MM.1S (cell line): Measurements from ENCODE around the gene ENOX1.

Source experiments
- DNase-seq: peaks from one replicate; pipeline ENCODE4 v3.0.0-alpha.2; 2015
- H2AFZ ChIP-seq: fragments of 300-600 bp; sonication (generic); 2 replicates; pipeline ENCODE4 v1.6.0; 2016; ENCODE audit warnings: antibody characterized with exemption, low read length
- H3F3A ChIP-seq: fragments of 300-600 bp; sonication (generic); 2 replicates; pipeline ENCODE4 v1.6.1; 2016; ENCODE audit warnings: mild to moderate bottlenecking, antibody characterized with exemption, low read length, moderate library complexity, mixed read lengths; ENCODE audit not compliant: insufficient read depth
- H3K27ac ChIP-seq: fragments of 300-600 bp; sonication (generic); 2 replicates; pipeline ENCODE4 v1.5.1; 2016; ENCODE audit warnings: mild to moderate bottlenecking, low read length
- H3K27me3 ChIP-seq: fragments of 300-600 bp; sonication (generic); replicated peaks from 2 replicates; pipeline ENCODE4 v1.6.0; 2016; ENCODE audit warnings: low read length; ENCODE audit not compliant: insufficient read depth
- H3K36me3 ChIP-seq: fragments of 300-600 bp; sonication (generic); replicated peaks from 2 replicates; pipeline ENCODE4 v1.6.1; 2016; ENCODE audit warnings: mild to moderate bottlenecking, low read length, mixed read lengths; ENCODE audit not compliant: insufficient read depth
- H3K4me1 ChIP-seq: fragments of 300-600 bp; sonication (generic); 2 replicates; pipeline ENCODE4 v1.6.1; 2016; ENCODE audit warnings: low read length, mixed read lengths
- H3K4me2 ChIP-seq: fragments of 300-600 bp; sonication (generic); 2 replicates; pipeline ENCODE4 v1.6.0; 2016; ENCODE audit warnings: low read depth, low read length
- H3K4me3 ChIP-seq: fragments of 300-600 bp; sonication (generic); 2 replicates; pipeline ENCODE4 v1.5.1; 2016; ENCODE audit warnings: low read length, mixed read lengths
- H3K79me2 ChIP-seq: fragments of 300-600 bp; sonication (generic); 2 replicates; pipeline ENCODE4 v1.6.1; 2016; ENCODE audit warnings: mixed run types, low read length, mixed read lengths
- H3K9ac ChIP-seq: fragments of 300-600 bp; sonication (generic); 2 replicates; pipeline ENCODE4 v1.6.1; 2016; ENCODE audit warnings: low read length, mixed read lengths
- H3K9me2 ChIP-seq: fragments of 300-600 bp; sonication (generic); replicated peaks from 2 replicates; pipeline ENCODE4 v1.6.1; 2016; ENCODE audit warnings: mild to moderate bottlenecking, low read length, mixed read lengths; ENCODE audit not compliant: insufficient read depth
- H3K9me3 ChIP-seq: fragments of 300-600 bp; sonication (generic); replicated peaks from 2 replicates; pipeline ENCODE4 v1.6.1; 2016; ENCODE audit warnings: mild to moderate bottlenecking, low read length, mixed read lengths; ENCODE audit not compliant: insufficient read depth
- H4K20me1 ChIP-seq: fragments of 300-600 bp; sonication (generic); 2 replicates; pipeline ENCODE4 v1.6.1; 2016; ENCODE audit warnings: mild to moderate bottlenecking, low read length, moderate library complexity, mixed read lengths; ENCODE audit not compliant: insufficient read depth
- CTCF ChIP-seq: fragments of 300-600 bp; sonication (generic); IDR thresholded peaks from 2 replicates; pipeline ENCODE4 v1.5.1; 2016; ENCODE audit warnings: antibody characterized with exemption, low read length, mixed read lengths
- EZH2 ChIP-seq: fragments of 300-600 bp; sonication (generic); optimal IDR thresholded peaks from 2 replicates; pipeline ENCODE3; 2017; ENCODE audit warnings: low read depth, mild to moderate bottlenecking, antibody characterized with exemption, low read length, mixed read lengths
- EZH2phosphoT487 ChIP-seq: fragments of 300-600 bp; sonication (generic); IDR thresholded peaks from 2 replicates; pipeline ENCODE4 v1.6.1; 2018; ENCODE audit warnings: antibody characterized with exemption, low read length

Gene ENOX1

GRCh38 chr13:43822969-43823368 is 36.2 kb upstream of the ENOX1 start:
- Histone ChIP-seq H3K27me3 (no peaks in the 10 kb centered on the region), H3K36me3 (no peaks in the 10 kb centered on the region)

GRCh38 chr13:43816401-43816889 is 29.7 kb upstream of the ENOX1 start:
- Histone ChIP-seq H4K20me1 (no peaks in the 10 kb centered on the region), H2AFZ (no peak overlapping the region), H3K4me1 (no peaks in the 10 kb centered on the region), H3K9me3 (no peaks in the 10 kb centered on the region), H3K4me3 (no peak overlapping the region), H3F3A (no peaks in the 10 kb centered on the region), H3K4me2 (no peak overlapping the region), H3K27me3 (no peaks in the 10 kb centered on the region), H3K36me3 (no peaks in the 10 kb centered on the region), H3K27ac (no peak overlapping the region), H3K9me2 (no peaks in the 10 kb centered on the region), H3K79me2 (no peaks in the 10 kb centered on the region), H3K9ac (no peak overlapping the region)
- no peak for DNase-seq
- no peak for TF ChIP-seq EZH2phosphoT487
- no peak for TF ChIP-seq EZH2
- no peak for TF ChIP-seq CTCF

More at GRCh38 chr13:43822969-43823368, 36.2 kb upstream of the ENOX1 start:
- Histone ChIP-seq H3K4me1 (no peaks in the 10 kb centered on the region), H3K4me2 (no peak overlapping the region), H3K27ac (no peak overlapping the region), H3K4me3 (no peak overlapping the region), H4K20me1 (no peaks in the 10 kb centered on the region), H3K9me2 (no peaks in the 10 kb centered on the region), H3K79me2 (no peaks in the 10 kb centered on the region), H3K9me3 (no peaks in the 10 kb centered on the region), H2AFZ (no peak overlapping the region), H3K9ac (no peak overlapping the region), H3F3A (no peaks in the 10 kb centered on the region)
- DNase-seq, result no peak
- TF ChIP-seq EZH2phosphoT487, result no peak
- no peak for TF ChIP-seq CTCF
- TF ChIP-seq EZH2, result no peak

GRCh38 chr13:43815204-43815603 is 28.4 kb upstream of the ENOX1 start:
- Histone ChIP-seq H3K4me3 (no peak overlapping the region), H4K20me1 (no peaks in the 10 kb centered on the region), H3K79me2 (no peaks in the 10 kb centered on the region), H3K4me1 (no peaks in the 10 kb centered on the region), H3K9ac (no peak overlapping the region), H3F3A (no peaks in the 10 kb centered on the region), H3K27ac (no peak overlapping the region), H3K4me2 (no peak overlapping the region), H2AFZ (no peak overlapping the region), H3K9me3 (no peaks in the 10 kb centered on the region), H3K9me2 (no peaks in the 10 kb centered on the region), H3K27me3 (no peaks in the 10 kb centered on the region), H3K36me3 (no peaks in the 10 kb centered on the region)
- no peak for DNase-seq
- no peak for TF ChIP-seq CTCF
- no peak for TF ChIP-seq EZH2phosphoT487
- no peak for TF ChIP-seq EZH2

- no peaks in the 10 kb centered on the region for H3K4me1 ChIP-seq
- no peaks in the 10 kb centered on the region for H3K9me2 ChIP-seq
- no peak overlapping the region for H3K9ac ChIP-seq
- H3K4me2 ChIP-seq, result no peak overlapping the region
- no peaks in the 10 kb centered on the region for H4K20me1 ChIP-seq
- no peak for TF ChIP-seq EZH2phosphoT487
- no peak for TF ChIP-seq CTCF
- TF ChIP-seq EZH2, result no peak
- H2AFZ ChIP-seq, result no peak overlapping the region
- DNase-seq, result no peak
- H3K79me2 ChIP-seq, result no peaks in the 10 kb centered on the region
- H3K9me3 ChIP-seq, result no peaks in the 10 kb centered on the region
- no peak overlapping the region for H3K4me3 ChIP-seq
- no peaks in the 10 kb centered on the region for H3K27me3 ChIP-seq
- H3K27ac ChIP-seq, result no peak overlapping the region
- H3F3A ChIP-seq, result no peaks in the 10 kb centered on the region
- H3K36me3 ChIP-seq, result no peaks in the 10 kb centered on the region
These were observed 21.9 kb upstream of the ENOX1 start for GRCh38 chr13:43808676-43809075.
